ENCODE measurements around the gene IYD.

DNA sequence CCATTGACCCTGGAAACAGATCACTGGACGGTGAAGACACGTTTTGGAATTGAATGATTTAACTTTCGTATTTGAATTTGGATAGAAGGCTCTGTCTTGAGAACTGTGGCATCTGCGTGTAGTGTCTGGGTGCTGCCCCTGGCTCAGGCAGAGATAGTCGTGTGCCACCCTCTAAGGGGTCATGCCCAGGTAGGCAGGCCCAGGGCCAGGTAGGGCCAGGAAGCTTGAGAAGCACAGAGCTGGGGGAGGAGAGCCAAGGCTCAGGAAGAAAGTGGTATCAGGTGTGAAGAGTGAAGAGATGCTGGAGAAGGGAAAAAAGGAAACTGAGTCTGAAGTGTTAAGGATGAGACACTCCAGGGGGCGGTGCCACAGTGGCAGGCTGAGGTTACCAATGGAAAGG is 75.5 kb downstream of the IYD start:
- TF ChIP-seq, protein P1, sequence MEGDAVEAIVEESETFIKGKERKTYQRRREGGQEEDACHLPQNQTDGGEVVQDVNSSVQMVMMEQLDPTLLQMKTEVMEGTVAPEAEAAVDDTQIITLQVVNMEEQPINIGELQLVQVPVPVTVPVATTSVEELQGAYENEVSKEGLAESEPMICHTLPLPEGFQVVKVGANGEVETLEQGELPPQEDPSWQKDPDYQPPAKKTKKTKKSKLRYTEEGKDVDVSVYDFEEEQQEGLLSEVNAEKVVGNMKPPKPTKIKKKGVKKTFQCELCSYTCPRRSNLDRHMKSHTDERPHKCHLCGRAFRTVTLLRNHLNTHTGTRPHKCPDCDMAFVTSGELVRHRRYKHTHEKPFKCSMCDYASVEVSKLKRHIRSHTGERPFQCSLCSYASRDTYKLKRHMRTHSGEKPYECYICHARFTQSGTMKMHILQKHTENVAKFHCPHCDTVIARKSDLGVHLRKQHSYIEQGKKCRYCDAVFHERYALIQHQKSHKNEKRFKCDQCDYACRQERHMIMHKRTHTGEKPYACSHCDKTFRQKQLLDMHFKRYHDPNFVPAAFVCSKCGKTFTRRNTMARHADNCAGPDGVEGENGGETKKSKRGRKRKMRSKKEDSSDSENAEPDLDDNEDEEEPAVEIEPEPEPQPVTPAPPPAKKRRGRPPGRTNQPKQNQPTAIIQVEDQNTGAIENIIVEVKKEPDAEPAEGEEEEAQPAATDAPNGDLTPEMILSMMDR (conservative IDR thresholded peaks at IDR 0.05; ENCODE audit: low read length), result no peak
- no peak for TF ChIP-seq EZH2phosphoT487 (IDR thresholded peaks at IDR 0.05; ENCODE audit: borderline replicate concordance, low read depth, low read length)

All from OCI-LY7 (cell line).